Activated naive CD4-positive, alpha-beta T cell treated with anti-CD3 and anti-CD28 coated beads, Interleukin-2, amount 50 U/mL, for 24 hours (primary cell): ENCODE data around the gene SIX3.
A peak's percentile ranks its signal among the peaks of the same experiment; 100 is the strongest.

Experiments used
- H3K27ac Mint-ChIP-seq: one replicate; pipeline ENCODE4 v1.8.0; 2021; ENCODE audit warnings: mild to moderate bottlenecking, mixed read lengths
- H3K27me3 Mint-ChIP-seq: one replicate; pipeline ENCODE4 v1.8.0; 2021; ENCODE audit warnings: mixed read lengths
- H3K36me3 Mint-ChIP-seq: one replicate; pipeline ENCODE4 v1.8.0; 2021; ENCODE audit warnings: mixed read lengths
- H3K4me1 Mint-ChIP-seq: one replicate; pipeline ENCODE4 v1.8.0; 2021; ENCODE audit warnings: mixed read lengths
- H3K4me3 Mint-ChIP-seq: one replicate; pipeline ENCODE4 v1.8.0; 2021; ENCODE audit warnings: mild to moderate bottlenecking, mixed read lengths
- H3K9me3 Mint-ChIP-seq: one replicate; pipeline ENCODE4 v1.8.0; 2021; ENCODE audit warnings: mixed read lengths

The SIX3 gene

DNA sequence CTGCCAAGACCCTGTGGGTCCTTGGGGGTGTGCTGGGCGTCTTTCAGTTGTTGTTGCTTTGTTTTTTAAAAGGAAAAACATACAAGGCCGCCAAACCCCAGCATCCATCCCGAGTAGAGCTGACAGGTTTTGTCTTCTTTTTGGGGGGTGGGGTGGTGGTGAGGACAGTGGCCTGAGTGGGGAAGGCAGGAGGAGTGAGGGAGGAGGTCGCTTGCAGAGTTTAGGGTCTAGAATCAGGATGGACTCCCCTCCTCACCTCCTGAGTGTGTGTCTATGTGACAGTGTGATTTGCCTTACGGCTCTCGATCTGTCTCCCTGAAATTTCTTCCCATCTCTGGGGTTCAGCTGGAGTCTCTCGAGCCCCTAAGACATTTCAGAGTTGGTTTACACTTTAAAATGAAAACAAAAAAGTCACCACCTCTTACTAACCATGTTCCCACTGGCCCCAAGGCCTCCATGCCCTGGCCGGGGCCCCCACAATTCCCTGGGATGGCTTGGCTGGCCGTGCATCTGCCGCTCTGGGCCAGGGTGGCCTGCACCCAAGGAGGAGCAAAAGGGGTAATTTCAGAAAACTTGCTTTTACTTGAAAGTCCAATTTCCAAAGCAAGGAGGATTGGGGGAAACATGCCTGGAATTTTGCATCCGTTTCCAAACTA lies 5.0 kb downstream of the SIX3 start:
- H3K4me3 Mint-ChIP-seq, result no peak overlapping the region
- peaks cover 60% of the 10 kb centered on the region for H3K27me3 Mint-ChIP-seq
- peaks cover 39% of the 10 kb centered on the region for H3K4me1 Mint-ChIP-seq

DNA sequence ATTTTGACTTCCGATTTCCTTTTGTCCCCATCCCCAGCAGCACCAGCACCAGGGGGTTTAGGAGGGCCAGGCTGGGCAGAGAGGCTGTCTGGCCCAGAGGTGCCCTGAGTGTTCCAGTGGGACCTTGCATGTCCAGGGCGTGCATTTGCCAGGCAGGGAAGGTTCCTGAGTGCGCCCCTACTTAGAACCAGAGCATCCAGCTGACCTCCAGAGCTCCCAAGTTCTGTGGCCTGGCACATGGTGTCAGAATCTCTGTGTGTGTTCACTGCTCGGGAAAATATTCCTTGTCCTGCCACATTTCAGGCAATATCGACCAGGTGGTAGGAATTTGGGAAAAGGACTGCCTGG lies 5.5 kb downstream of the SIX3 start:
- H3K9me3 Mint-ChIP-seq, result no peaks in the 10 kb centered on the region
- H3K27ac Mint-ChIP-seq, result no peak overlapping the region
- no peaks in the 10 kb centered on the region for H3K36me3 Mint-ChIP-seq
- H3K4me3 Mint-ChIP-seq, result no peak overlapping the region
- peaks cover 38% of the 10 kb centered on the region for H3K4me1 Mint-ChIP-seq
- H3K27me3 Mint-ChIP-seq, result peaks cover 60% of the 10 kb centered on the region

More for the DNA sequence above, 5.0 kb downstream of the SIX3 start:
- Mint-ChIP-seq H3K27ac (no peak overlapping the region), H3K36me3 (no peaks in the 10 kb centered on the region), H3K9me3 (no peaks in the 10 kb centered on the region)

DNA sequence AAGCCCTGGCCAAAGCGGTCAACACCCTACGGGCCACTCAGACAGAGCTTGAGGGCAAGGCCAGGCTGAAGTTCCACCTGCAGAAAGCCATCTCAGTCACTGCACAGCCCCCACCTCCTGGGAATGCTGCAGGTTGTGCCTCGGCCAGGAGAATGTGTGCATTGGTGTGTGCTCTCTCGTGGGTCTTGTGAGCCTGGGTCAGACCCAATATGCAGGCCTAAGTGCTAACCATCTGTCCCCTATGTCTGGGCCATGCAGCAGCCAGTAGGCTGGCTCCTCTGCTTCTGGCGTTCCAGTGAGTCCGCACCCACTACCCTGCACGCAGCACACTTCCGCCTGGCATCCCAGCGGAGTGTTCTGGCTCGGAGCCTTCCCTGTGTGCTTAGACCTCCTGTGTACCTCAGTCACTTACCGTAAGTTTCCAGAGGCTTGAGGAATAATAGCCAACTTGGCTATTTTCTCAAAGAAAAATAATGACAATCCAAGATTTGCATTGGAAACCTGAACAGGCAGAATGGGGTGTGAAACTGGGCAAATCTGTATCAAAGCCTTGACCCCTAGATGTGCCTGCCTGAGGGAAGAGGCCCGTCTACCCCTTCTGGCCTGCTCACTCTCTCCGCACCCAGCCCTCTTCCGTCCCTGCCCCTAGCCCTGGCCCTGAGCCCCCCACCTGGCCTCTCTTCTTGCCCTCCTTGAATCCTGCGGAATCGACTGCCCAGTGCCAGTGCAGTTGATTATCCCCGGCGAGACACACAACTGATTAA lies 7.2 kb downstream of the SIX3 start:
- H3K4me3 Mint-ChIP-seq, result no peak overlapping the region

DNA sequence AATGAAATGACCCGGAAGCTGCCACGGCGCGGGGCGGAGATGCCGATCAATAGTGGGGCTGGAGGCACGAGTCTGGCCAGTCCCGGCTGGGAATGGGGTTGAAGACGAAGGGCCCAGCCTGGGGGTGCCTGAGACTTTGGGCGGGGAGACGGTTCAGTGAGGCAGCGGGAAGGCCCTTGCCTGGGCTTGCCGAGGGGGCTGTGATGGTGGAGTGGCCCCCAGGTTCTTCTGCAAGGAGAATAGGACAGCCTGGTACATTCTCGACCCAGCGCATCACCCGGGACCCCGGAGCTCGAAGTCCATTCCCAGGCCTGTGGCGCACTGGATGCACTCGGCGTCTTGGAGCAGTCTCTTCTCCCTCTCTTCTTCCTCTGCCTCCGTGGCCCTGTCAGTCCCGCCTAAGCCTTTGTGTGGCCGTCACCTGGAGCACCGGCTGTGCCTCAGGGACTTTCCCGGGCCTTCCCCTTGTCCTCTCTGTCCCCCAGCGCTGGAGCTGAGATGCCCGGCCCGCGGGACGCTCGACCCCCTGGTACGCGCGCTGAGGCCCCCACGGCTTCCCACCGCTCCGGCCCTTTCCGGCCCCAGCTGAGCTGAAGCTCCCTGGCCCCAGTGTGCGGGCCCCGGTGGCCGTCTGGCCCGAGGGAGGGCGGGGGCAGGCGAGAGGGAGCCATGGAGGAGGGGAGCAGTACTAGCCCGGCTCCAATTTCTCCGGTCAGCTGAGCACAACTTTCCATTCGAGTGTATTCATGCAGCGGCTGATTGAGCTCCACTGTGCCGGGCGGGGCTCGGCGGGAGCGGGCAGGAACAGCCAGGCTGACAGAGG lies 8.0 kb downstream of the SIX3 start:
- H3K36me3 Mint-ChIP-seq, result no peaks in the 10 kb centered on the region
- peaks cover 34% of the 10 kb centered on the region for H3K4me1 Mint-ChIP-seq
- H3K27me3 Mint-ChIP-seq, result peaks cover 62% of the 10 kb centered on the region
- H3K4me3 Mint-ChIP-seq, result no peak overlapping the region
- no peak overlapping the region for H3K27ac Mint-ChIP-seq
- H3K9me3 Mint-ChIP-seq, result no peaks in the 10 kb centered on the region

More for the DNA sequence above, 7.2 kb downstream of the SIX3 start:
- H3K27ac Mint-ChIP-seq, result no peak overlapping the region
- H3K36me3 Mint-ChIP-seq, result no peaks in the 10 kb centered on the region
- peaks cover 60% of the 10 kb centered on the region for H3K27me3 Mint-ChIP-seq
- no peaks in the 10 kb centered on the region for H3K9me3 Mint-ChIP-seq
- H3K4me1 Mint-ChIP-seq, result peaks cover 37% of the 10 kb centered on the region

DNA sequence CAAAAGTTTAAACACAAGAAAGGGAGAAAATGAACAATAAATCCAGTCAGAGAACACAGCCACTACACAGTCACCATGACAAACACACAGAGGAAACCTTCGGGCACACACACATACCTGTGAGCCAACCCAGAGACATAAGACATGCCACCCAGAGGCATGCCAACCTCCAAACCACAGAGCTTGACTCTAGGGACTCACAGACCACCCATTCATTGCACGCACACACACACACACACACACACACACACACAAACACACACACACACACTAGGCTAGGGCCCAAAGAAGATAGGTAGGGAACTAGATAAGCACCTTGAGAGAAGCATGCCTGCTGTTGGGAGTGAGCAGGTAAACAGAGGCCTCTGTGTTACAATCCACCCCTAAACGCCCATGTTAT lies 9.1 kb downstream of the SIX3 start:
- Mint-ChIP-seq H3K27me3 (peaks cover 62% of the 10 kb centered on the region), H3K36me3 (no peaks in the 10 kb centered on the region), H3K9me3 (no peaks in the 10 kb centered on the region), H3K4me1 (peaks cover 30% of the 10 kb centered on the region), H3K27ac (no peak overlapping the region), H3K4me3 (no peak overlapping the region)

DNA sequence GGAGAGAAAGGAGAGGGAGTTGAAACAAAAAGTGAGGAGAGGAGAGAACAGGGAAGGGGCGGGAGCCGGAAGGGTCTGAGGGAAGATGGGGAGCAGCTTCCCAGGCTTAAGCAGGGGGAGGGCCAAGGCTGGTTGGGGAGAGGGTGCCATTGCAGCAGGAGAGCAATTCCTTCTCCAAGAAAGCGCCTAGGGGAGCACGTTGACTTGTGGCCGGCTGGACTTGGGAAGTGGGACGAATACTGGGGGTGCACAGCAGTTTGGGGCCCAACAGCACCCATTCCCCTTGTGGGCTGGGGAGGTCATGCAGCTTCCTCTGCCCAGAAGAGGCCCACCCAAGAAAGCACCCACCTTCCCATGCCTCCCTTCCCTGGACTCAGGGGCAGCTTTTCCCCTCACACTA lies 9.6 kb downstream of the SIX3 start:
- Mint-ChIP-seq H3K9me3 (no peaks in the 10 kb centered on the region), H3K4me1 (peaks cover 31% of the 10 kb centered on the region), H3K4me3 (no peak overlapping the region), H3K36me3 (no peaks in the 10 kb centered on the region), H3K27me3 (peaks cover 61% of the 10 kb centered on the region), H3K27ac (no peak overlapping the region)

DNA sequence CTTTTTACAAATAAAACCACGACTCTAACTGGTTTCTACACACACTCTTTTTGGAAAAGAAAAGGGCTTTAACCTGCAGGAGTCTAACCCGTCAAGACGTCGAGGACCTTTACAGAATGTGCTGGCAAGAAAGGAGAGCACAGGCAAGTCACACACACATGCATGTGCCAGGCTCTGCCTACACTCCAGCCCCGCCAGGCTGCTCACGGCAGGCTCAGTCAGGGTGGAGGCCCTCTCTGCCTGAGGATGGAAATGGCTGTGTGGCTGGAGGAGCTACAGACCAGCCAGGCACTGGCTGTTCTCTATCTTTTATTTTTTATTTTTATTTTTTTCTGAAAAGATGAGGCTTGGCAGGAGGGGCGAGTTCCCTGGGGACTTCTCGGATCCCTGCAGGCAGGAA lies 10.2 kb downstream of the SIX3 start:
- Mint-ChIP-seq H3K4me3 (peak overlapping the region; percentile 50), H3K36me3 (no peaks in the 10 kb centered on the region), H3K27ac (no peak overlapping the region), H3K27me3 (peaks cover 63% of the 10 kb centered on the region), H3K9me3 (no peaks in the 10 kb centered on the region), H3K4me1 (peaks cover 32% of the 10 kb centered on the region)

DNA sequence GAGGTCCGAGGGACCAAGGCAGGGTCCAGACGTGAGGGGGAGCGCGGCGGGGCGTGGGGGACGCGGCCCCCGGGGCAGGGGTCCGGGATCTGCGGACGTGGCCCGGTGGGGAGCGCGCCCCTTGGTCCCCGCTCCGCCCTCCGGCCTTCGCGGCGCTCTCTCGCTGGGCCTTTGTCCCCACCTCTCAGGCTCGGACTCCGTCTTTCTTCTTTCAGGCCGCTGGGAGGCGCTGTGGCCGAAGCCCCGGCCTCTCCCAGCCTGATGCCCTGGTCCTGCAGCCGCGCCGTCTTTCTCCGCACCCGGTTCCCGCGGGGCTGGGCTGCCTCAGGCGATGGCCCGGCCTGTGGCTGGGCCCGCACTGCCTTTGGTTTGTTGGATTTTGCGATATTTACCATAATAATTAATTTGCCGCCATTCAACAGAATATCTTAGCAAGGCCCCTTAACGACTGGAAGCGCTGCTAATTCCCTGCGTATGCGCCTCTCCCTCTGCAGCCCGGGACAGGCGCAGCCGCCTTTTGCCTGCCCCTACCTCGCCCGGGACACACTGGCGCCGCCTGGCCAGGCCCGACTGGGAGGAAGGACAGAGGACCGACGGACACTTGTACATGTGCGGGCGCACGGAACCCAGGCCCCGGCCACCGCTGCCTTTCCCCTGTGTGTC lies 10.8 kb downstream of the SIX3 start:
- H3K27me3 Mint-ChIP-seq, result peaks cover 60% of the 10 kb centered on the region
- peak overlapping the region; percentile 45 for H3K4me3 Mint-ChIP-seq
- no peak overlapping the region for H3K27ac Mint-ChIP-seq
- peaks cover 32% of the 10 kb centered on the region for H3K4me1 Mint-ChIP-seq
- H3K36me3 Mint-ChIP-seq, result no peaks in the 10 kb centered on the region
- H3K9me3 Mint-ChIP-seq, result no peaks in the 10 kb centered on the region

DNA sequence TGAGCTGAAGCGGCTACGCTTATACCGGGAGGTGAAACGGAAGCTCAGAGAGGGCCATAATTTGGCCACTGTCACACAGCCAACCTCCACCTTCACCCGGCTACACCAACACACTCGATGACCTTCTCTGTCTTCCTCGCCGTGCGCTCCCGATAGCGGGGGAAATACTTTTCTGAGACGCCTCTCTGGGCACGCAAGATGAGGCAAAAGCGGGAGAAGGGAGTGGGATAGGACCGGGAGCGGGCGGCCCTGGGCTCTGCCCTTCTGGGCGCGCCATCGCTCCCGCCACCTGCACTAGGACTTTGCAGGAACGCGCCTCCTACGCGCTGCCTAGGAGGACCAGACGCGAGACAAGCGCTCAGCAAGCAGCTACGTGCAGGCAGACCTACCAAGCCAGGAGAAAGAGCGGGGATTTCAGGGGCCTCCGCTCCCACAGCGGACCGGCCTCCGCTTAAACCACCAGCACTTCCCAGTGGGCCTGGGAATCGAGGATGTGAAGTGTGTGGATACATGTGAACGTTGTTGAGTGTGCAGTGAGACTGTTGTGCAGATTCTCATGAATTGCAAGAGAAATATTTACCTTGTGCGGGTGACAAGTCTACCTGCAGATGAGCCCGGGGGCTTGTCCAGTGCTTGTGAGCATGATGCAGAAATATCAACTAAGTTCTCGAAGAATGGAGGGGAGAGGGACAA lies 11.4 kb downstream of the SIX3 start:
- Mint-ChIP-seq H3K9me3 (no peaks in the 10 kb centered on the region), H3K4me1 (peaks cover 32% of the 10 kb centered on the region), H3K4me3 (peak overlapping the region; percentile 45), H3K27me3 (peaks cover 56% of the 10 kb centered on the region), H3K27ac (no peak overlapping the region), H3K36me3 (no peaks in the 10 kb centered on the region)

DNA sequence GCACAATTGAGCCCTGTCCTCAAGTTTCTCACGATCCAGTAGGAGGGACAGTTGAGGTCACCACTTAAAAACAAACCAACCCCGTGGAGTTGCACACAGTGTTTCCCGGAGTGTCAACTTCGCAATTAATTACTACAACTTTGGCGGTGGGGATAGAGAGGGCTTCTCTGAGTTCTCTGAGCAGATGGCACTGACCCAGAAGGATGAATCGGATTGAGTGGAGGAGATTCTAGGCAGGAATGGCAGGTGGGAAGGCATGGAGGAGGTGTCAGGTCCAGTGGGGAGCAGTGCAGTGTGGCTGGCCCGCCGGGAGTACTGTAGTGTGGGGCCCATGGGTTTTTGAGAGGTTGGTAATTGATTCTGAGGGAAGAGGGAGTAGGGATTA lies 12.0 kb downstream of the SIX3 start:
- Mint-ChIP-seq H3K36me3 (no peaks in the 10 kb centered on the region), H3K27ac (no peak overlapping the region), H3K9me3 (no peaks in the 10 kb centered on the region), H3K4me3 (no peak overlapping the region), H3K4me1 (peaks cover 32% of the 10 kb centered on the region), H3K27me3 (peaks cover 51% of the 10 kb centered on the region)

DNA sequence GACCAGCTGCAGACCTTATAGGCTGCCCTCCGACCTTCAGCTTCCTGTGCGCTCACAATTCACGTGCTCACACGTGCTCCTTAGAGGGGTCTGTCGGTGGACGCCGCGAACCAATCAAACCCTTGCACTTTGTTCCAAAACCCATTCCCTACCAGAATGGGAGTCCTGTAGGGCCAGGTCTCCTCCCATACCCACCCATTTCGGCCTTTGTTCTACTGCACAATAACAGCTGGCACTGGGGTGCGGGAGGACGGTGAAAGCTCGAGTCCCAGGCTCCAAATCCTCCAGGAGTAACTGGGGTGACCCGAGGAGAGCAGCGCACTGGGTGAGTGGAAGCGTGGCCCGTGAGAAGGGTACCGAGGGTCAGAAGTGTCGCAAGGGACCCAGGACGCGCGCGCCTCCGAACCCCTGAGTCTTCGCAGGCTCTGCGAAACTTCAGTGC lies 13.0 kb downstream of the SIX3 start:
- Mint-ChIP-seq H3K27me3 (peaks cover 45% of the 10 kb centered on the region), H3K36me3 (no peaks in the 10 kb centered on the region), H3K4me1 (peaks cover 28% of the 10 kb centered on the region), H3K9me3 (no peaks in the 10 kb centered on the region), H3K27ac (no peak overlapping the region), H3K4me3 (no peak overlapping the region)

DNA sequence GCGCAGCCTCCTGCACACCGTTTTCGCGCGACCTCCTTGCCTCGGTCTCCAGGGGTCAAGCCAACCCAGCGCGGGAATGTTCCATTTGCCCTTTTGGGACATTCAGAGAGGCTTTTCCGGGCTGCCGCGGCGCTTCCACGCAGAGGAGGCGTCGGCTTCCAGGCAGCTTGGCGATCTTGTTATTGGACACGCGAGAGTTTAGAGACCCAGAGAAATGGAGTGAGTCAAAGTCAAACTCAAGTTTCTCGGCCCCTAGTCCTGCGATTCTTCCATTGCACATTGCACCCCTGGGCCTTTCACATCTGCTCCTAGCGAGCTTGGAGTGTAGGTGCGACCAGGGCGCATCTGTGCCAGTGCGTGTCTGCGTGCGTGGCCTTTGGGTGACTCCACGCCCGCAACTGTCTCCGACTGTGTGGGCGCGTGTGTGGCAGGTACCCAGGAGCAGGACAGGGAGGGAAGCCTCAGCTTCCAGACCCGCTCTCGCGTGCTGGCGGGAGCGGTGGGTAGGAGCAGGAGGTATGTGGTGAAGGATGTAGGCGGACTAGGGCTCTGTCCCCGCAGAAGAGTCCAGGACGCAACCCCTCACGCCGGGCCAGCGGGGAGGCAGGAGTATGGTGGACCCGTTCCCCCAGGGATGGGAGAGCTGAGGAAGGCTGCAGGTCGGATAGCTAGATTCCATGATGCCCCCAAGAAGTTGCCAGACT lies 13.5 kb downstream of the SIX3 start:
- Mint-ChIP-seq H3K36me3 (no peaks in the 10 kb centered on the region), H3K27me3 (peaks cover 45% of the 10 kb centered on the region), H3K4me3 (peak overlapping the region; percentile 61), H3K9me3 (no peaks in the 10 kb centered on the region), H3K4me1 (peaks cover 27% of the 10 kb centered on the region), H3K27ac (no peak overlapping the region)

DNA sequence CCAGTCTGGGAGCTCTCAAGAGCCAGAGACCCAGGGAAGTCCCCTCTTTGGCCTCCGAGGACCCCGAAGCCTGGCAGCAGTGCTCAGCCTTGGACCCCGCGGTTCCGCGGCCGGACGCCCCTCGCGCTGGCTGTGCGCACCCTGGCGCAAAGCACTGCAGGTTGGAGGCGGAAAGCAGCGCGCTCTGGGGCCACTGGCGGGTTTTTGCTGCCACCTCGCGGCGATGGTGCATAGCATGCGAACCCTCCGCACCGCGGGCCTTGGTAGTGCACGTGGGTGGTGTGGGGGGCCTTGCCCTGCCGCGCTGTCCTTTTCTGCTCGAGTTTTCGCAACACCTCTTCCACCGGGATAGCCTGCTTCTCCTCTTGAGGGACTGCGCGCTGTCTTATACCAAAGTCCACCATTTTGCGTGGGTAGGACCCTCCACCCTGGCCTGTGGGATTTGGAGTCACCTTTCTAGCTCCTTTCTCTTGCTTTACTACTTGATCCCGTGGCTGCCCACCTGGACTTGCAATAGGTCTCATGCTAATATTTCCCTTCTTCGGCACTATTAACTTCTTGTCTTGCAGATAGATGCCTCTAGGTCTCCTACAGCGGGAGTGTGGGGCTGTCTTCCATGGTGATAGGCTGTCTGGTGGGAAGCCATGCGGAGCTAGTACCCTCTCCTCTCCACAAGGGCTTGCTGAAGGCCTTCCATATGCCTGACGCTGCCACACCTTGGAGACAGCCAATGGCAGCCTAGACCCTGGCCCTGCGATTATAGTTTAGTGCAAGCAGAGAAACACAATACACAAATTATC lies 14.3 kb downstream of the SIX3 start:
- H3K27me3 Mint-ChIP-seq, result peaks cover 38% of the 10 kb centered on the region

DNA sequence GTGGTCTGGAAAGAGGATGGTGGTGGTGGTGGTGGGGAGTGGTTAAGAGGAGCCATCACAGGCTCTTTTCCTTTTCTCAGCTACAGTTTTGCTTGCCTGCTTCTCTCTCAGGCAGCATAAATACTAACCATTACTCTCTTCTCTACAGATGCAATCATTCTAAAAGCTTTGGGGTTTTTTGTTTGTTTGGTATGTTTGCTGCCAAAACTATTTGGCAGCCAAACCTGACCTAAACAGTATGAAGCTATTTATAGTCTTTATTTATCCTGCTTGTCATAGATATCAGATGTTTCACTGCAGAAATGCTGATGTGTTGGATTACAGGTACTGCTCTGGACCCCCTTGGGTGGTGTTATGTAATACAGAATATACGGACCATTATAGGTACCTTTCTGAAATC lies 15.3 kb downstream of the SIX3 start:
- peaks cover 19% of the 10 kb centered on the region for H3K4me1 Mint-ChIP-seq
- no peak overlapping the region for H3K27ac Mint-ChIP-seq
- H3K9me3 Mint-ChIP-seq, result no peaks in the 10 kb centered on the region
- H3K4me3 Mint-ChIP-seq, result no peak overlapping the region
- no peaks in the 10 kb centered on the region for H3K36me3 Mint-ChIP-seq
- peaks cover 32% of the 10 kb centered on the region for H3K27me3 Mint-ChIP-seq

More for the DNA sequence above, 14.3 kb downstream of the SIX3 start:
- Mint-ChIP-seq H3K4me3 (peak overlapping the region; percentile 61), H3K4me1 (peaks cover 23% of the 10 kb centered on the region), H3K36me3 (no peaks in the 10 kb centered on the region), H3K27ac (no peak overlapping the region), H3K9me3 (no peaks in the 10 kb centered on the region)
